ENCODE results near the gene ACO1. TPM values are rescaled to one million over a fixed set of nuclear protein-coding genes. Genes with fewer than 3 reads are reported as not detected.
A peak's percentile ranks its signal among the peaks of the same experiment; 100 is the strongest.

ACO1 gene
- polyA plus RNA-seq, 1 donor (not counting 4 experiments of a cell fraction or from before 2014, with no cell fraction given): 29.2 TPM

- Histone ChIP-seq H3K27me3 (ENCODE audit: control insufficient read depth, extremely low read depth, insufficient read depth, low read length) (no peaks in the 10 kb centered on the region), H4K20me1 (ENCODE audit: control insufficient read depth, extremely low read depth, insufficient read depth, low read length) (no peaks in the 10 kb centered on the region), H3K36me3 (ENCODE audit: control insufficient read depth in 2 of 2, extremely low read depth in 1 of 2, insufficient read depth in 2 of 2, low read length in 2 of 2) (peaks cover 0 to 8% of the 10 kb centered on the region in 2 experiments), H3K27ac (ENCODE audit: control insufficient read depth, insufficient read depth, low read length) (peak overlapping the region; percentile 55), H3K9ac (ENCODE audit: control insufficient read depth, extremely low read depth, insufficient read depth, low read length) (no peak overlapping the region), H3K79me2 (ENCODE audit: control insufficient read depth, insufficient read depth, low read length) (peaks cover 12% of the 10 kb centered on the region), H3K4me2 (ENCODE audit: control insufficient read depth, extremely low read depth, insufficient read depth, low read depth, low read length) (no peak overlapping the region), H3K9me1 (ENCODE audit: control insufficient read depth, extremely low read depth, insufficient read depth, low read length) (no peaks in the 10 kb centered on the region), H3K4me1 (ENCODE audit: control insufficient read depth, extremely low read depth, insufficient read depth, low read length) (peaks cover 28% of the 10 kb centered on the region), H2AFZ (ENCODE audit: control insufficient read depth, low read length) (no peak overlapping the region), H3K9me3 (ENCODE audit: control insufficient read depth, low read depth, low read length) (no peaks in the 10 kb centered on the region), H3K4me3 (ENCODE audit: control insufficient read depth in 2 of 3, extremely low read depth in 1 of 3, insufficient read depth in 2 of 3, low read depth in 1 of 3, low read length in 3 of 3) (no peak overlapping the region)
- FAIRE-seq (peak; percentile 85), DNase-seq (ENCODE audit: low read depth, low spot score) (no peak)
- dilution Hi-C loops (cut with MboI; ENCODE audit: extremely low pct_ligation_motif_present, low sequenced_read_pairs): no loop called here
- no peak for TF ChIP-seq CTCF (optimal IDR thresholded peaks at IDR 0.05 in 1 of 3, IDR thresholded peaks at IDR 0.05 in 1 of 3, conservative IDR thresholded peaks at IDR 0.05 in 1 of 3; ENCODE audit: extremely low read depth in 1 of 3, insufficient read depth in 2 of 3, low read length in 3 of 3)
- TF ChIP-seq EZH2 (IDR thresholded peaks at IDR 0.05; ENCODE audit: low read length): no peak
Measured at GRCh38 chr9:32500768-32501167, 116.3 kb downstream of the ACO1 start.

- H4K20me1 ChIP-seq (ENCODE audit: control insufficient read depth, extremely low read depth, insufficient read depth, low read length): no peaks in the 10 kb centered on the region
- H3K79me2 ChIP-seq (ENCODE audit: control insufficient read depth, insufficient read depth, low read length): peaks cover 20% of the 10 kb centered on the region
- H3K9me3 ChIP-seq (ENCODE audit: control insufficient read depth, low read depth, low read length): no peaks in the 10 kb centered on the region
- FAIRE-seq: peak; percentile 26
- no peak overlapping the region for H3K9ac ChIP-seq (ENCODE audit: control insufficient read depth, extremely low read depth, insufficient read depth, low read length)
- H3K9me1 ChIP-seq (ENCODE audit: control insufficient read depth, extremely low read depth, insufficient read depth, low read length): no peaks in the 10 kb centered on the region
- TF ChIP-seq CTCF (optimal IDR thresholded peaks at IDR 0.05 in 1 of 3, IDR thresholded peaks at IDR 0.05 in 1 of 3, conservative IDR thresholded peaks at IDR 0.05 in 1 of 3; ENCODE audit: extremely low read depth in 1 of 3, insufficient read depth in 2 of 3, low read length in 3 of 3) (no peak), EZH2 (IDR thresholded peaks at IDR 0.05; ENCODE audit: low read length) (no peak)
- dilution Hi-C loops (cut with MboI; ENCODE audit: extremely low pct_ligation_motif_present, low sequenced_read_pairs): no loop called here
- H3K27ac ChIP-seq (ENCODE audit: control insufficient read depth, insufficient read depth, low read length): peak overlapping the region; percentile 19
- H3K36me3 ChIP-seq (ENCODE audit: control insufficient read depth in 2 of 2, extremely low read depth in 1 of 2, insufficient read depth in 2 of 2, low read length in 2 of 2): peaks cover 0 to 6% of the 10 kb centered on the region in 2 experiments
- H3K4me1 ChIP-seq (ENCODE audit: control insufficient read depth, extremely low read depth, insufficient read depth, low read length): peaks cover 28% of the 10 kb centered on the region
- H2AFZ ChIP-seq (ENCODE audit: control insufficient read depth, low read length): no peak overlapping the region
- DNase-seq (ENCODE audit: low read depth, low spot score): no peak
- H3K4me2 ChIP-seq (ENCODE audit: control insufficient read depth, extremely low read depth, insufficient read depth, low read depth, low read length): no peak overlapping the region
- H3K4me3 ChIP-seq (ENCODE audit: control insufficient read depth in 2 of 3, extremely low read depth in 1 of 3, insufficient read depth in 2 of 3, low read depth in 1 of 3, low read length in 3 of 3): no peak overlapping the region
- no peaks in the 10 kb centered on the region for H3K27me3 ChIP-seq (ENCODE audit: control insufficient read depth, extremely low read depth, insufficient read depth, low read length)
Measured at GRCh38 chr9:32501868-32502267, 117.4 kb downstream of the ACO1 start.

Data from keratinocyte (primary cell).